ENCODE data around the gene L3MBTL2.

DNA sequence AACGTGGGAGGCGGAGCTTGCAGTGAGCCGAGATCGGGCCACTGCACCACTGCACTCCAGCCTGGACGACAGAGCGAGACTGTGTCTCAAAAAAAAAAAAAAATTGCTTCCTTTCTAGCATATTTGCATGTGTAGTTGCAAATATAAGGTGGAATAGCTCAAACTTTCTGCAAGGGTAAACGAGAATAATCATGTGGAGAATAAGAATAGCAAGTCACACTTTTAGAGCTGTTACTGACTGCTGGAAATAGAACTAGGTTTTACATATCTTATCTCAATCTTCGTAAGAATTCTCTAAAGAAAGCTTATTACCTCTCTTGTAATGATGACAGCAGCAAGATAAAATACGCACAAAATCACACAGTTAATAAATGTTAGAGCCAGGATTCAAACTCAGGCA lies 1.6 kb downstream of the L3MBTL2 start:
- TF ChIP-seq, protein P1, sequence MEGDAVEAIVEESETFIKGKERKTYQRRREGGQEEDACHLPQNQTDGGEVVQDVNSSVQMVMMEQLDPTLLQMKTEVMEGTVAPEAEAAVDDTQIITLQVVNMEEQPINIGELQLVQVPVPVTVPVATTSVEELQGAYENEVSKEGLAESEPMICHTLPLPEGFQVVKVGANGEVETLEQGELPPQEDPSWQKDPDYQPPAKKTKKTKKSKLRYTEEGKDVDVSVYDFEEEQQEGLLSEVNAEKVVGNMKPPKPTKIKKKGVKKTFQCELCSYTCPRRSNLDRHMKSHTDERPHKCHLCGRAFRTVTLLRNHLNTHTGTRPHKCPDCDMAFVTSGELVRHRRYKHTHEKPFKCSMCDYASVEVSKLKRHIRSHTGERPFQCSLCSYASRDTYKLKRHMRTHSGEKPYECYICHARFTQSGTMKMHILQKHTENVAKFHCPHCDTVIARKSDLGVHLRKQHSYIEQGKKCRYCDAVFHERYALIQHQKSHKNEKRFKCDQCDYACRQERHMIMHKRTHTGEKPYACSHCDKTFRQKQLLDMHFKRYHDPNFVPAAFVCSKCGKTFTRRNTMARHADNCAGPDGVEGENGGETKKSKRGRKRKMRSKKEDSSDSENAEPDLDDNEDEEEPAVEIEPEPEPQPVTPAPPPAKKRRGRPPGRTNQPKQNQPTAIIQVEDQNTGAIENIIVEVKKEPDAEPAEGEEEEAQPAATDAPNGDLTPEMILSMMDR (IDR thresholded peaks at IDR 0.05; ENCODE audit: low read depth, low read length, missing input control), result no peak
- TF ChIP-seq HNF4A (conservative IDR thresholded peaks at IDR 0.05) (no peak), RAD21 (IDR thresholded peaks at IDR 0.05) (no peak), RXRA (IDR thresholded peaks at IDR 0.05) (no peak), FOXA2 (IDR thresholded peaks at IDR 0.05) (no peak)
